Activated T-cell treated with anti-CD3 and anti-CD28 coated beads, Interleukin-2, amount 50 U/mL, for 24 hours (primary cell): ENCODE data around the gene RNPC3.

Experiments used
- DNase-seq: peaks from one replicate; pipeline ENCODE4 v3.0.0-alpha.2; 2020
- H3K27ac Mint-ChIP-seq: 2 replicates; pipeline ENCODE4 v1.8.0; 2020; ENCODE audit warnings: mild to moderate bottlenecking, mixed read lengths
- H3K27me3 Mint-ChIP-seq: 2 replicates; pipeline ENCODE4 v1.8.0; 2020; ENCODE audit warnings: mixed read lengths
- H3K36me3 Mint-ChIP-seq: 2 replicates; pipeline ENCODE4 v1.8.0; 2020; ENCODE audit warnings: low read depth, mixed read lengths
- H3K4me1 Mint-ChIP-seq: 2 replicates; pipeline ENCODE4 v1.8.0; 2020; ENCODE audit warnings: low read depth, mixed read lengths
- H3K4me3 Mint-ChIP-seq: 2 replicates; pipeline ENCODE4 v1.8.0; 2020; ENCODE audit warnings: mild to moderate bottlenecking, moderate library complexity, mixed read lengths
- H3K9me3 Mint-ChIP-seq: 2 replicates; pipeline ENCODE4 v1.8.0; 2020; ENCODE audit warnings: mixed read lengths

Gene RNPC3, protein sequence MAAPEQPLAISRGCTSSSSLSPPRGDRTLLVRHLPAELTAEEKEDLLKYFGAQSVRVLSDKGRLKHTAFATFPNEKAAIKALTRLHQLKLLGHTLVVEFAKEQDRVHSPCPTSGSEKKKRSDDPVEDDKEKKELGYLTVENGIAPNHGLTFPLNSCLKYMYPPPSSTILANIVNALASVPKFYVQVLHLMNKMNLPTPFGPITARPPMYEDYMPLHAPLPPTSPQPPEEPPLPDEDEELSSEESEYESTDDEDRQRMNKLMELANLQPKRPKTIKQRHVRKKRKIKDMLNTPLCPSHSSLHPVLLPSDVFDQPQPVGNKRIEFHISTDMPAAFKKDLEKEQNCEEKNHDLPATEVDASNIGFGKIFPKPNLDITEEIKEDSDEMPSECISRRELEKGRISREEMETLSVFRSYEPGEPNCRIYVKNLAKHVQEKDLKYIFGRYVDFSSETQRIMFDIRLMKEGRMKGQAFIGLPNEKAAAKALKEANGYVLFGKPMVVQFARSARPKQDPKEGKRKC

GRCh38 chr1:103525607-103526507 is at the start of gene RNPC3:
Gene RNPC3 (plus strand): TSS chr1:103525699. CDS start chr1:103526071, 372 bp downstream.
- H3K27ac Mint-ChIP-seq = peak within 1 kb of the TSS; percentile 100
- peaks cover 47% of the 10 kb centered on the region for H3K36me3 Mint-ChIP-seq
- peak within 1 kb of the TSS; percentile 97 for H3K4me3 Mint-ChIP-seq
- H3K27me3 Mint-ChIP-seq = no peaks in the 10 kb centered on the region
- H3K9me3 Mint-ChIP-seq = no peaks in the 10 kb centered on the region
- DNase-seq = peak; percentile 86
- H3K4me1 Mint-ChIP-seq = peaks cover 53% of the 10 kb centered on the region

GRCh38 chr1:103477101-103477500 is 48.4 kb upstream of the RNPC3 start:
- Mint-ChIP-seq H3K4me3 (no peak overlapping the region), H3K9me3 (no peaks in the 10 kb centered on the region), H3K4me1 (no peaks in the 10 kb centered on the region), H3K36me3 (no peaks in the 10 kb centered on the region), H3K27ac (no peak overlapping the region), H3K27me3 (peaks cover 4% of the 10 kb centered on the region)
- DNase-seq = no peak

- Mint-ChIP-seq H3K4me1 (no peaks in the 10 kb centered on the region), H3K27me3 (peaks cover 8% of the 10 kb centered on the region), H3K4me3 (no peak overlapping the region), H3K36me3 (no peaks in the 10 kb centered on the region), H3K9me3 (no peaks in the 10 kb centered on the region), H3K27ac (no peak overlapping the region)
- no peak for DNase-seq
Observed at GRCh38 chr1:103489935-103490334, 35.6 kb upstream of the RNPC3 start.

DNA sequence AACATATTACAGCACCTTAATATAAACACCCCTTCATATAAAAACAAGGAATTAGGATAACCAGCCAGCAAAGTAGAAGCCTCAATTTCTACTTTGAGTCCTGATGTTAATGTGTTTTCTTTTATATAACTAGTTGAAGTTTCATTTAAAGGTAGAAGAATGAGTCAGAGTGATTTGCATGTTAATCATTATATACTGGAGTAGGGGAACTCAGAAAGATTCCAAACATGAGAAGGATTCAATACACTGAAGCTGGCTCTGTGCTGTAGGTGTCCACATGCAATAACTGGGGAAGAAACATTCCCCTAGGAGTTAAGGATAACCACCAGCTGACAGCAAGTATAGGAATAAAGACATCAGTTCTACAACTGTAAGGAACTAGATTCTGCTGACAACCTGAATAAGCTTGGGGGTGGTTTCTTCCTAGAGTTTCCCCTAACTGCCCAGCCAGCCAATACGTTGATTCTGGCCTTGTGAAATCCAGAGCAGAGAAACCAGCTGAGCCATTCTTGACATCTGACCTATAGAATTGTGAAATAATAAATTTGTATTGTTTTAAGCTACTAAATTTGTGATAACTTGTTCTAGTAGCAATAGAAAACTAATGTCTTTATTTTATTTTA is 33.4 kb upstream of the RNPC3 start:
- Mint-ChIP-seq H3K27me3 (peaks cover 16% of the 10 kb centered on the region), H3K27ac (no peak overlapping the region), H3K4me1 (no peaks in the 10 kb centered on the region), H3K36me3 (no peaks in the 10 kb centered on the region), H3K4me3 (no peak overlapping the region), H3K9me3 (no peaks in the 10 kb centered on the region)
- no peak for DNase-seq

DNA sequence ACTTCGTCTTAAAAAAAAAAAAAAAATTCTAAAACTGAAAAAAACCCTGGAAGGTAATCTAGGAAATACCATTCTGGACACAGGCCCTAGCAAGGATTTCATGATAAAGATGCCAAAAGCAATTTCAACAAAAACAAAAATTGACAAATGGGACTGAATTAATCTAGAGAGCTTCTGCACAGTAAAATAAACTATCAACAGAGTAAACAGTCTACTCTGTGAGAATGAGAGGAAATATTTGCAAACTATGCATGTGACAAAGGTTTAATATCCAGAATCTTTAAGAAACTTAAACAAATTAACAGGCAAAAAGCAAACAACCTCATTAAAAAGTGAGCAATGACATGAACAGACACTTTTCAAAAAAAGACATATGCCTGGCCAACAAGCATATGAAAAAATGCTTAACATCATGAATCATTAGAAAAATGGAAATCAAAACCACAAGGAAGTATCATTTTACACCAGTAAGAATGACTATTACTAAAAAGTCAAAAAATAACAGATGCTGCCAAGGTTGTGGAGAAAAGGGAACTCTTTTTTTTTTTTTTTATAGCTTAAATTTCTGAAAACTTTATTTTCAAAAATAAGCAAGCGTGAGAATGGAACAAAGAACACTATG is 29.4 kb upstream of the RNPC3 start:
- H3K4me1 Mint-ChIP-seq = no peaks in the 10 kb centered on the region
- no peaks in the 10 kb centered on the region for H3K9me3 Mint-ChIP-seq
- H3K36me3 Mint-ChIP-seq = no peaks in the 10 kb centered on the region
- DNase-seq = no peak
- no peak overlapping the region for H3K4me3 Mint-ChIP-seq
- H3K27ac Mint-ChIP-seq = no peak overlapping the region
- peaks cover 16% of the 10 kb centered on the region for H3K27me3 Mint-ChIP-seq

GRCh38 chr1:103497404-103497803 is 28.1 kb upstream of the RNPC3 start:
- no peaks in the 10 kb centered on the region for H3K4me1 Mint-ChIP-seq
- no peak overlapping the region for H3K27ac Mint-ChIP-seq
- peaks cover 16% of the 10 kb centered on the region for H3K27me3 Mint-ChIP-seq
- no peaks in the 10 kb centered on the region for H3K36me3 Mint-ChIP-seq
- DNase-seq = no peak
- H3K4me3 Mint-ChIP-seq = no peak overlapping the region
- H3K9me3 Mint-ChIP-seq = no peaks in the 10 kb centered on the region

GRCh38 chr1:103509250-103509649 is 16.2 kb upstream of the RNPC3 start:
- Mint-ChIP-seq H3K4me1 (peaks cover 3% of the 10 kb centered on the region), H3K9me3 (peaks cover 13% of the 10 kb centered on the region), H3K27ac (no peak overlapping the region), H3K27me3 (no peaks in the 10 kb centered on the region), H3K36me3 (peaks cover 26% of the 10 kb centered on the region), H3K4me3 (no peak overlapping the region)
- DNase-seq = no peak

- Mint-ChIP-seq H3K9me3 (peaks cover 13% of the 10 kb centered on the region), H3K4me3 (no peak overlapping the region), H3K27ac (no peak overlapping the region), H3K27me3 (no peaks in the 10 kb centered on the region), H3K36me3 (peaks cover 26% of the 10 kb centered on the region), H3K4me1 (peaks cover 35% of the 10 kb centered on the region)
- no peak for DNase-seq
Observed at GRCh38 chr1:103513711-103514110, 11.8 kb upstream of the RNPC3 start.

DNA sequence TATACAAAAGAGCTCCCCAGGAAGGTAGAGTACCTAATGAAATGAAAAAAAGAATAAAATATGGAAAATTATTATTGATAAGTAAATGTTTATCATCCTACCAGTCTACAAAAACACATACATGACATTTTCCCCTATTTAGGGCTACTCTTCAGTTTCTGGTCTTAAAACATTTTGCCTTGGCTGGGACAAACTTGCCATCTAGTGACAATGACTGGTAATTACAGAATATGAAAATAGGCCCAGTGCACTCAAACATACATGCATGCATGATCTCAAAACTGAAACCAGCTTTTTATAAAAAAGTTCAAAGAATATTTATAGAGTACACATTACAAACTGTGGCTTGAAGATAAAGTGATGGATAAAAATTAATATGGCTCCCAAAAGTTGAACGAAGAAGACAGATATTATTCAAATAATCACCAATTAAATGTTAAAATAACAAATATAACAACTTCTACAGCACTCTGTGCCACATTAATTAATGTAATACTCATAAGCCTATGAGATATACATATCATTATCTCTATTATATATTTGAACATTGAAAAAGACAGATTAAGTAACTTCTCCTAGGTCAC is 10.5 kb upstream of the RNPC3 start:
- H3K27ac Mint-ChIP-seq = peak overlapping the region; percentile 94
- no peak for DNase-seq
- H3K27me3 Mint-ChIP-seq = no peaks in the 10 kb centered on the region
- H3K9me3 Mint-ChIP-seq = peaks cover 13% of the 10 kb centered on the region
- peaks cover 26% of the 10 kb centered on the region for H3K36me3 Mint-ChIP-seq
- no peak overlapping the region for H3K4me3 Mint-ChIP-seq
- peaks cover 36% of the 10 kb centered on the region for H3K4me1 Mint-ChIP-seq

DNA sequence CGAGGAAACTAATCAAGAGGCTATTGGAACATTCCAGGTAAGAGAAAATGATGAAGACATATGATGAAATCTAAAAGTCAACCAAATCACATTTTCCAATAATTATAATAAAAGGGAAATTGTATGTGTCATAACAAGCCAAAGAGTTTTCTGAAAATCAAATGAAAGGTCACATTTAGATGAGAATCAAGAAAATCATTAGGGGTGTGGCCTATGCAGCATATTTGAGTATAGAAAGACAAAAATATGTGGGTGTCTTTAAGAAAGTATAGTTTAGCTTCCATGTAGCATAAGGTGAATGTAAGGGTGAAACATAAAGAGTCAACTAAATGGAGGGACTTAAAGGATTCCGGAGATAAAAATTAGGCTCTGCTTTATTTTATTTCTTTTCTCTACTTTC is 9.2 kb upstream of the RNPC3 start:
- Mint-ChIP-seq H3K4me3 (peak overlapping the region; percentile 42), H3K36me3 (peaks cover 13% of the 10 kb centered on the region), H3K27me3 (no peaks in the 10 kb centered on the region), H3K4me1 (peaks cover 36% of the 10 kb centered on the region), H3K9me3 (peaks cover 7% of the 10 kb centered on the region), H3K27ac (peak overlapping the region; percentile 94)
- no peak for DNase-seq

DNA sequence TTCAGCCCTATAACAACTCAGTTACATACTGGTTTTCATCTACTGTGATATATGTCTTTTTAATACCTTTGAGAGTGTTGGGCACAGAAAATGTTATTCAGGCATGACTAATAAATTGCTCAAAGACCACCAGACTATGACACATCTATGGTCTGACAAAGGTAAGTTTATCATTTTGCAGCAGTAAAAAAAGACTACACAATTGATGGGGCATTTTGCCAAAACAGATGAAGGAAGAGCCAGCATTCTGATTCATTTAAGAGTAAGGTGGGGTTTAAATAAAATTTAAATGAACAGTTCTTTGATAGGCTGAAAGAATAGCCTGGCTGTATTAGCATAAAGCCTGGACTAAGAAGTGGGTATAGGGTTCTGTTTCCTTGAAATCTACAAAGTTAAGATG is 8.8 kb upstream of the RNPC3 start:
- H3K4me1 Mint-ChIP-seq = peaks cover 36% of the 10 kb centered on the region
- peak overlapping the region; percentile 42 for H3K4me3 Mint-ChIP-seq
- peaks cover 3% of the 10 kb centered on the region for H3K9me3 Mint-ChIP-seq
- H3K36me3 Mint-ChIP-seq = peaks cover 9% of the 10 kb centered on the region
- peak overlapping the region; percentile 94 for H3K27ac Mint-ChIP-seq
- H3K27me3 Mint-ChIP-seq = no peaks in the 10 kb centered on the region
- DNase-seq = no peak

DNA sequence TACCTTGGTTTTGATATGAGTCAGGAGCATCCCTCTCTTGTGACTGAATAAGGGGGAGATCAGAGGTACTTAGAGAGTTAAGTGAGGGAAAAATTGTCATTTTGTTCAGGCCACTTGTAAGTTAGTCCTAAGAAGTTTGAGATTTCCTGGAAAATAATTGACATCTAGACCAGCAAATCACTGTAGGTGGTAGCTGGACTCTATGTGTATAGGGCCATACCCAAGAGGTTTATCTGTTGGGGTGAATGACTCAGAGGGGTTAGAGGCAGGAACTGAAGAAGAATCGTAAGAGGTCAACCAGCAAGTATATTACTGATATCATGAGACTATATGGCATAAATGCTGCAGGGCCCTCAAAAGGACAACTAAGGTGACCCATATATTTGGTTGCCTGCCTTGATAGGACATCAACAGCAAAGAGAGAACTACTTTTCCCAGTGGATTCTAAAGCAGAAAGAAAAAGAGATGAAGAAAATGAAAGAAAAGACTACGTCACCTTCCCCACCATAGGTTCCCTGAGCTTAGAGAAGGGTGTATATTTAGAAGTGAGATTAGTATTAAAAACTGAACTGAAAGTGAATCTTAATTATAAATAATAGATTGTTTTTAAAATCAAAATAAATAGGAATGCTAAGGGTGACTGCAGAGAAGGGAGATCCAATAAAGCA is 8.0 kb upstream of the RNPC3 start:
- H3K27me3 Mint-ChIP-seq = no peaks in the 10 kb centered on the region
- DNase-seq = no peak
- H3K36me3 Mint-ChIP-seq = peaks cover 1% of the 10 kb centered on the region
- H3K27ac Mint-ChIP-seq = peak overlapping the region; percentile 87
- peaks cover 36% of the 10 kb centered on the region for H3K4me1 Mint-ChIP-seq
- no peaks in the 10 kb centered on the region for H3K9me3 Mint-ChIP-seq
- peak overlapping the region; percentile 26 for H3K4me3 Mint-ChIP-seq

GRCh38 chr1:103520822-103521221 is 4.7 kb upstream of the RNPC3 start:
- Mint-ChIP-seq H3K4me1 (peaks cover 39% of the 10 kb centered on the region), H3K27me3 (no peaks in the 10 kb centered on the region), H3K27ac (no peak overlapping the region), H3K9me3 (no peaks in the 10 kb centered on the region), H3K4me3 (no peak overlapping the region), H3K36me3 (peaks cover 3% of the 10 kb centered on the region)
- no peak for DNase-seq
